ENCODE measurements around the gene PRKCI.
"Not testable (repeated sequence)": the region's sequence is repeated elsewhere in the genome, so short reads cannot be mapped to it uniquely, and the experiment has no call there.

PRKCI gene

GRCh38 chr3:170296703-170297102 lies 74.5 kb downstream of the PRKCI start:
- DNase-seq (ENCODE audit: low spot score): no peak

- no peak for DNase-seq (ENCODE audit: low spot score)
These were observed 79.2 kb downstream of the PRKCI start for GRCh38 chr3:170301405-170301804.

- DNase-seq (ENCODE audit: low spot score): no peak
These were observed 79.8 kb downstream of the PRKCI start for GRCh38 chr3:170302008-170302407.

- DNase-seq (ENCODE audit: low spot score): no peak
These were observed 83.8 kb downstream of the PRKCI start for GRCh38 chr3:170306015-170306414.

- DNase-seq (ENCODE audit: low spot score): no peak
These were observed 85.6 kb downstream of the PRKCI start for GRCh38 chr3:170307671-170308405.

GRCh38 chr3:170309046-170309445 lies 86.8 kb downstream of the PRKCI start:
- DNase-seq (ENCODE audit: low spot score): no peak

GRCh38 chr3:170317954-170318353 lies 95.7 kb downstream of the PRKCI start:
- DNase-seq (ENCODE audit: low spot score): no peak

GRCh38 chr3:170320461-170321121 lies 98.4 kb downstream of the PRKCI start:
- DNase-seq (ENCODE audit: low spot score): no peak

- no peak for DNase-seq (ENCODE audit: low spot score)
These were observed 99.3 kb downstream of the PRKCI start for GRCh38 chr3:170321321-170322034.

- DNase-seq (ENCODE audit: low spot score): no peak
These were observed 100.5 kb downstream of the PRKCI start for GRCh38 chr3:170322566-170323269.

GRCh38 chr3:170323331-170323730 lies 101.1 kb downstream of the PRKCI start:
- DNase-seq (ENCODE audit: low spot score): no peak

GRCh38 chr3:170324962-170325361 lies 102.7 kb downstream of the PRKCI start:
- DNase-seq (ENCODE audit: low spot score): no peak

GRCh38 chr3:170327040-170327808 lies 105.0 kb downstream of the PRKCI start:
- no peak for DNase-seq (ENCODE audit: low spot score)

- not testable (repeated sequence) for DNase-seq (ENCODE audit: low spot score)
These were observed 105.8 kb downstream of the PRKCI start for GRCh38 chr3:170327868-170328548.

- DNase-seq (ENCODE audit: low spot score): no peak
These were observed 108.1 kb downstream of the PRKCI start for GRCh38 chr3:170330366-170330765.

GRCh38 chr3:170331143-170331542 lies 108.9 kb downstream of the PRKCI start:
- DNase-seq (ENCODE audit: low spot score): no peak

GRCh38 chr3:170337420-170337819 lies 115.2 kb downstream of the PRKCI start:
- no peak for DNase-seq (ENCODE audit: low spot score)

- no peak for DNase-seq (ENCODE audit: low spot score)
These were observed 116.6 kb downstream of the PRKCI start for GRCh38 chr3:170338690-170339340.

- DNase-seq (ENCODE audit: low spot score): not testable (repeated sequence)
These were observed 120.0 kb downstream of the PRKCI start for GRCh38 chr3:170342273-170342672.

- not testable (repeated sequence) for DNase-seq (ENCODE audit: low spot score)
These were observed 121.6 kb downstream of the PRKCI start for GRCh38 chr3:170343859-170344258.
